HepG2 (cell line): ENCODE data around the gene IKZF5. TPM values are rescaled to one million over a fixed set of nuclear protein-coding genes. Genes with fewer than 3 reads are reported as not detected.

Experiments
- BRCA1 ChIP-seq: sonication (generic); formaldehyde crosslinking; IDR thresholded peaks from 2 replicates; pipeline ENCODE4 v1.4.0; 2020; ENCODE audit warnings: missing genetic modification reagents
- CBFB ChIP-seq: sonication (generic); formaldehyde crosslinking; IDR thresholded peaks from 2 replicates; pipeline ENCODE4 v1.4.0; 2020; ENCODE audit warnings: missing genetic modification reagents
- DR1 ChIP-seq: sonication (generic); formaldehyde crosslinking; IDR thresholded peaks from 2 replicates; pipeline ENCODE4 v1.8.0; 2021; ENCODE audit warnings: mild to moderate bottlenecking, missing genetic modification reagents, inconsistent platforms
- EED ChIP-seq: sonication (generic); formaldehyde crosslinking; IDR thresholded peaks from 2 replicates; pipeline ENCODE4 v1.5.0; 2020; ENCODE audit warnings: mild to moderate bottlenecking, missing genetic modification reagents
- MBD4 ChIP-seq: IDR thresholded peaks from 2 replicates; pipeline ENCODE4 v1.6.1; 2012; ENCODE audit warnings: low read length, inconsistent platforms, borderline replicate concordance
- PRDM10 ChIP-seq: sonication (generic); formaldehyde crosslinking; IDR thresholded peaks from 2 replicates; pipeline ENCODE4 v1.4.0; 2020; ENCODE audit warnings: low read depth, missing genetic modification reagents
- SP4 ChIP-seq: sonication (generic); formaldehyde crosslinking; IDR thresholded peaks from 2 replicates; pipeline ENCODE4 v1.8.1; 2023; ENCODE audit warnings: mild to moderate bottlenecking, missing genetic modification reagents
- SYNCRIP ChIP-seq: fragments of 200-400 bp; formaldehyde crosslinking; IDR thresholded peaks from 2 replicates; pipeline ENCODE4 v1.6.1; 2018; ENCODE audit warnings: mild to moderate bottlenecking, low read depth, low read length; ENCODE audit not compliant: insufficient read depth
- ZIK1 ChIP-seq: sonication (generic); formaldehyde crosslinking; IDR thresholded peaks from 2 replicates; pipeline ENCODE4 v1.5.0; 2020; ENCODE audit warnings: mild to moderate bottlenecking, low read depth, missing genetic modification reagents, borderline replicate concordance
- ZNF121 ChIP-seq: sonication (generic); formaldehyde crosslinking; IDR thresholded peaks from 2 replicates; pipeline ENCODE4 v1.5.0; 2020; ENCODE audit warnings: mild to moderate bottlenecking, missing genetic modification reagents
- ZNF160 ChIP-seq: sonication (generic); formaldehyde crosslinking; IDR thresholded peaks from 2 replicates; pipeline ENCODE4 v1.8.0; 2022; ENCODE audit warnings: mild to moderate bottlenecking, inconsistent platforms, missing genetic modification reagents
- ZNF230 ChIP-seq: sonication (generic); formaldehyde crosslinking; IDR thresholded peaks from 2 replicates; pipeline ENCODE4 v1.4.0; 2020; ENCODE audit warnings: mild to moderate bottlenecking, missing genetic modification reagents
- ZNF460 ChIP-seq: sonication (generic); formaldehyde crosslinking; IDR thresholded peaks from 2 replicates; pipeline ENCODE4 v1.5.1; 2020; ENCODE audit warnings: missing genetic modification reagents, mild to moderate bottlenecking, borderline replicate concordance
- ZNF567 ChIP-seq: sonication (generic); formaldehyde crosslinking; IDR thresholded peaks from 2 replicates; pipeline ENCODE4 v1.8.1; 2023; ENCODE audit warnings: mild to moderate bottlenecking, missing genetic modification reagents, borderline replicate concordance
- polyA plus RNA-seq, 8 experiments: library from polyadenylated mRNA; depleted of rRNA in 3 of 8; stranded (reverse) in 7 of 8; unstranded in 1 of 8; fragments of >200 nt; fragmentation: Illumina TruSeq in 4 of 8; extraction: Trizol in 4 of 8; gene quantifications; 2 replicates each; pipeline versions ENCODE4 v1.2.1 to v1.2.3, GENCODE V29; 2011 to 2016; ENCODE audit warnings: low read depth in 4 of 8, missing spikeins in 1 of 8, mixed read lengths in 1 of 8; ENCODE audit not compliant: insufficient read depth in 1 of 8
- total RNA-seq, 5 experiments: library from RNA; depleted of rRNA; stranded (reverse); fragments of >200 nt; fragmentation: Illumina TruSeq; extraction: Trizol; gene quantifications; 2 replicates each; pipeline ENCODE4 v1.2.3, GENCODE V29; 2016; ENCODE audit warnings: low read depth in 1 of 5
- TF ChIP-seq, protein P1 (sequence below): sonication (generic); formaldehyde crosslinking; IDR thresholded peaks from 2 replicates; pipeline ENCODE4 v1.5.0; 2020; ENCODE audit warnings: mild to moderate bottlenecking, missing genetic modification reagents, borderline replicate concordance

IKZF5 gene
- total and polyA plus RNA-seq, 2 of the 13 experiments (the other 11 are each of a cell fraction or from before 2014, with no cell fraction given) = 3.7 to 12.0 TPM

- TF ChIP-seq ZNF230 = peak; percentile 99
- no peak; the same call in 1 of the 2 replicates for TF ChIP-seq ZNF460 (CRISPR knock-in tag)
- TF ChIP-seq MBD4 = no peak
- TF ChIP-seq BRCA1 (CRISPR knock-in tag) = no peak
- no peak for TF ChIP-seq SYNCRIP
- peak; percentile 68 for TF ChIP-seq DR1 (CRISPR knock-in tag)
- peak; percentile 46; the same call in 1 of the 2 replicates for TF ChIP-seq ZNF121 (CRISPR knock-in tag)
- TF ChIP-seq PRDM10 = peak; percentile 78
- peak; percentile 98 for TF ChIP-seq ZIK1 (CRISPR knock-in tag)
- TF ChIP-seq SP4 (CRISPR knock-in tag) = 0 out of 2 replicates have a peak, but pooled peaks have one; percentile 55
- TF ChIP-seq CBFB (CRISPR knock-in tag) = peak; percentile 89
- TF ChIP-seq, protein P1, sequence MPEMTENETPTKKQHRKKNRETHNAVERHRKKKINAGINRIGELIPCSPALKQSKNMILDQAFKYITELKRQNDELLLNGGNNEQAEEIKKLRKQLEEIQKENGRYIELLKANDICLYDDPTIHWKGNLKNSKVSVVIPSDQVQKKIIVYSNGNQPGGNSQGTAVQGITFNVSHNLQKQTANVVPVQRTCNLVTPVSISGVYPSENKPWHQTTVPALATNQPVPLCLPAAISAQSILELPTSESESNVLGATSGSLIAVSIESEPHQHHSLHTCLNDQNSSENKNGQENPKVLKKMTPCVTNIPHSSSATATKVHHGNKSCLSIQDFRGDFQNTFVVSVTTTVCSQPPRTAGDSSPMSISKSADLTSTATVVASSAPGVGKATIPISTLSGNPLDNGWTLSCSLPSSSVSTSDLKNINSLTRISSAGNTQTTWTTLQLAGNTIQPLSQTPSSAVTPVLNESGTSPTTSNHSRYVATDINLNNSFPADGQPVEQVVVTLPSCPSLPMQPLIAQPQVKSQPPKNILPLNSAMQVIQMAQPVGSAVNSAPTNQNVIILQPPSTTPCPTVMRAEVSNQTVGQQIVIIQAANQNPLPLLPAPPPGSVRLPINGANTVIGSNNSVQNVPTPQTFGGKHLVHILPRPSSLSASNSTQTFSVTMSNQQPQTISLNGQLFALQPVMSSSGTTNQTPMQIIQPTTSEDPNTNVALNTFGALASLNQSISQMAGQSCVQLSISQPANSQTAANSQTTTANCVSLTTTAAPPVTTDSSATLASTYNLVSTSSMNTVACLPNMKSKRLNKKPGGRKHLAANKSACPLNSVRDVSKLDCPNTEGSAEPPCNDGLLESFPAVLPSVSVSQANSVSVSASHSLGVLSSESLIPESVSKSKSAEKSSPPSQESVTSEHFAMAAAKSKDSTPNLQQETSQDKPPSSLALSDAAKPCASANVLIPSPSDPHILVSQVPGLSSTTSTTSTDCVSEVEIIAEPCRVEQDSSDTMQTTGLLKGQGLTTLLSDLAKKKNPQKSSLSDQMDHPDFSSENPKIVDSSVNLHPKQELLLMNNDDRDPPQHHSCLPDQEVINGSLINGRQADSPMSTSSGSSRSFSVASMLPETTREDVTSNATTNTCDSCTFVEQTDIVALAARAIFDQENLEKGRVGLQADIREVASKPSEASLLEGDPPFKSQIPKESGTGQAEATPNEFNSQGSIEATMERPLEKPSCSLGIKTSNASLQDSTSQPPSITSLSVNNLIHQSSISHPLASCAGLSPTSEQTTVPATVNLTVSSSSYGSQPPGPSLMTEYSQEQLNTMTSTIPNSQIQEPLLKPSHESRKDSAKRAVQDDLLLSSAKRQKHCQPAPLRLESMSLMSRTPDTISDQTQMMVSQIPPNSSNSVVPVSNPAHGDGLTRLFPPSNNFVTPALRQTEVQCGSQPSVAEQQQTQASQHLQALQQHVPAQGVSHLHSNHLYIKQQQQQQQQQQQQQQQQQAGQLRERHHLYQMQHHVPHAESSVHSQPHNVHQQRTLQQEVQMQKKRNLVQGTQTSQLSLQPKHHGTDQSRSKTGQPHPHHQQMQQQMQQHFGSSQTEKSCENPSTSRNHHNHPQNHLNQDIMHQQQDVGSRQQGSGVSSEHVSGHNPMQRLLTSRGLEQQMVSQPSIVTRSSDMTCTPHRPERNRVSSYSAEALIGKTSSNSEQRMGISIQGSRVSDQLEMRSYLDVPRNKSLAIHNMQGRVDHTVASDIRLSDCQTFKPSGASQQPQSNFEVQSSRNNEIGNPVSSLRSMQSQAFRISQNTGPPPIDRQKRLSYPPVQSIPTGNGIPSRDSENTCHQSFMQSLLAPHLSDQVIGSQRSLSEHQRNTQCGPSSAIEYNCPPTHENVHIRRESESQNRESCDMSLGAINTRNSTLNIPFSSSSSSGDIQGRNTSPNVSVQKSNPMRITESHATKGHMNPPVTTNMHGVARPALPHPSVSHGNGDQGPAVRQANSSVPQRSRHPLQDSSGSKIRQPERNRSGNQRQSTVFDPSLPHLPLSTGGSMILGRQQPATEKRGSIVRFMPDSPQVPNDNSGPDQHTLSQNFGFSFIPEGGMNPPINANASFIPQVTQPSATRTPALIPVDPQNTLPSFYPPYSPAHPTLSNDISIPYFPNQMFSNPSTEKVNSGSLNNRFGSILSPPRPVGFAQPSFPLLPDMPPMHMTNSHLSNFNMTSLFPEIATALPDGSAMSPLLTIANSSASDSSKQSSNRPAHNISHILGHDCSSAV (CRISPR knock-in tag) = peak; percentile 90; the same call in 1 of the 2 replicates
- TF ChIP-seq EED (CRISPR knock-in tag) = peak; percentile 94
- peak; percentile 96 for TF ChIP-seq ZNF160 (CRISPR knock-in tag)
- TF ChIP-seq ZNF567 (CRISPR knock-in tag) = no peak; the same call in 1 of the 2 replicates
Observed at GRCh38 chr10:122953902-122954730, 54.5 kb downstream of the IKZF5 start, which contains the start of gene C10orf88 (continued).
